Activated T-cell treated with anti-CD3 and anti-CD28 coated beads, Interleukin-2, amount 50 U/mL, for 24 hours (primary cell): ENCODE results near the gene SUGCT.
"Not testable (repeated sequence)": the region's sequence is repeated elsewhere in the genome, so short reads cannot be mapped to it uniquely, and the experiment has no call there.

Source experiments
- DNase-seq: peaks from one replicate; pipeline ENCODE4 v3.0.0-alpha.2; 2020
- H3K27ac Mint-ChIP-seq: 2 replicates; pipeline ENCODE4 v1.8.0; 2020; ENCODE audit warnings: mild to moderate bottlenecking, mixed read lengths
- H3K27me3 Mint-ChIP-seq: 2 replicates; pipeline ENCODE4 v1.8.0; 2020; ENCODE audit warnings: mixed read lengths
- H3K36me3 Mint-ChIP-seq: 2 replicates; pipeline ENCODE4 v1.8.0; 2020; ENCODE audit warnings: low read depth, mixed read lengths
- H3K4me1 Mint-ChIP-seq: 2 replicates; pipeline ENCODE4 v1.8.0; 2020; ENCODE audit warnings: low read depth, mixed read lengths
- H3K4me3 Mint-ChIP-seq: 2 replicates; pipeline ENCODE4 v1.8.0; 2020; ENCODE audit warnings: mild to moderate bottlenecking, moderate library complexity, mixed read lengths
- H3K9me3 Mint-ChIP-seq: 2 replicates; pipeline ENCODE4 v1.8.0; 2020; ENCODE audit warnings: mixed read lengths

Gene SUGCT

DNA sequence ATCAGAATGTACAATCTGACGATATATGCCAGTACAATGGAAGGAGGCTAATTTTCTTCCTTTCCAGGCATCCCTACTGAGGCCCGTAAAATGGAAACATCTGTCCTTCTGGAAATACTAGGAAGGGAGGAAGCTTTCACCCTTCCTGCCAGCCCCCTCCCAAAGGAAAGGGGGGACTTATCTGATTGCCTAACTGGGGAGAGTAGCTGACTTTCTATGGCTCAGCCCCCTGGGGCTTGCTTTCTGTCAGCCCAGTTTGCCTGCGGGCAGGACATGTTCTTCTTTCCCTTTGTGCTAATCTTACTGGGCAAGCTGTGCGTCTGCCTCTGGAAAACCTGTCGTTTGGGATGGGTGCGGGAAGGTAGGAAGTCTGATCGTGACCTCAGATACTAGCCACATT, 508.9 kb downstream of the SUGCT start:
- Mint-ChIP-seq H3K4me1 (peaks cover 5% of the 10 kb centered on the region), H3K27ac (no peak overlapping the region), H3K27me3 (no peaks in the 10 kb centered on the region), H3K9me3 (no peaks in the 10 kb centered on the region), H3K36me3 (no peaks in the 10 kb centered on the region), H3K4me3 (no peak overlapping the region)
- DNase-seq = no peak

- H3K27me3 Mint-ChIP-seq = no peaks in the 10 kb centered on the region
- H3K27ac Mint-ChIP-seq = no peak overlapping the region
- no peaks in the 10 kb centered on the region for H3K36me3 Mint-ChIP-seq
- H3K4me3 Mint-ChIP-seq = no peak overlapping the region
- no peak for DNase-seq
- H3K9me3 Mint-ChIP-seq = no peaks in the 10 kb centered on the region
- H3K4me1 Mint-ChIP-seq = peaks cover 5% of the 10 kb centered on the region
These were observed 509.8 kb downstream of the SUGCT start for GRCh38 chr7:40644454-40645188.

- Mint-ChIP-seq H3K27me3 (no peaks in the 10 kb centered on the region), H3K4me1 (peaks cover 5% of the 10 kb centered on the region), H3K9me3 (no peaks in the 10 kb centered on the region), H3K27ac (no peak overlapping the region), H3K36me3 (no peaks in the 10 kb centered on the region), H3K4me3 (no peak overlapping the region)
- no peak for DNase-seq
These were observed 510.4 kb downstream of the SUGCT start for GRCh38 chr7:40645197-40645596.

DNA sequence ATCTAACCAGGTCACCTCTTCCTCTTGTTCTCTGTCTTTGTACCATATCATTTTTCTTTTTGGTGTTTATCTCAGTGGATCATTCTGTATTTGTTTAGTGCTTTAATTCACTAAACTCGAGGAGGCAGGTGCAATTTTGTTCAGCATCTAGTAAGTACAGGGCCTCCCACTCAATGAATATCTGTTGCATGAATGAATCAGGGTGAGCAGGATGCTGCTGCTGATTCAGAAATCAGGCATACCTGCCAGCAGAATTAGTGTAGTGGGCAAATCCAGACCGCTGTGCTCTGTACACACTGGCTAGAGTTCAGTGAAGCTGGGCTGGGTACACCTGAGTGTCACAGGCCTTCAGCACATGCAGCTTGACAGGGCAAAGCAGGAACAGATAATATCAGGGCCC, 511.9 kb downstream of the SUGCT start:
- DNase-seq = no peak
- no peak overlapping the region for H3K4me3 Mint-ChIP-seq
- H3K9me3 Mint-ChIP-seq = peaks cover 7% of the 10 kb centered on the region
- H3K4me1 Mint-ChIP-seq = peaks cover 8% of the 10 kb centered on the region
- no peak overlapping the region for H3K27ac Mint-ChIP-seq
- no peaks in the 10 kb centered on the region for H3K36me3 Mint-ChIP-seq
- no peaks in the 10 kb centered on the region for H3K27me3 Mint-ChIP-seq

DNA sequence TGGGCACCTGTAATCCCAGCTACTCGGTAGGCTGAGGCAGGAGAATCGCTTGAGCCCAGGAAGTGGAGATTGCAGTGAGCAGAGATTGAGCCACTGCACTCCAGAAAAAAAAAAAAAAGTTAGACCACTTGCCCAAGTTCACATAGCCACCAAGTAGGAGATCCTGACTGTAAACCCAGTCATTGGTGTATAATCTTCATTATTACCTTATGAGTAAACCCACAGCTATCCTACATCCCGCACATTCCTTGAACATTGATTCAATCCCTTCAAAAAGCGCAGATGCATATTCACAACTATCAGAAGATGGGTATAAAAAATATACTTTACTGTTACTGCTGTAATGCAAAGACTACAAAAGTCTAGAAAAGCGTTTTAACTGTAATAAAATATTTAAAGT, 512.9 kb downstream of the SUGCT start:
- no peak overlapping the region for H3K4me3 Mint-ChIP-seq
- no peaks in the 10 kb centered on the region for H3K27me3 Mint-ChIP-seq
- DNase-seq = no peak
- no peaks in the 10 kb centered on the region for H3K36me3 Mint-ChIP-seq
- no peak overlapping the region for H3K27ac Mint-ChIP-seq
- peaks cover 9% of the 10 kb centered on the region for H3K4me1 Mint-ChIP-seq
- H3K9me3 Mint-ChIP-seq = peaks cover 13% of the 10 kb centered on the region

DNA sequence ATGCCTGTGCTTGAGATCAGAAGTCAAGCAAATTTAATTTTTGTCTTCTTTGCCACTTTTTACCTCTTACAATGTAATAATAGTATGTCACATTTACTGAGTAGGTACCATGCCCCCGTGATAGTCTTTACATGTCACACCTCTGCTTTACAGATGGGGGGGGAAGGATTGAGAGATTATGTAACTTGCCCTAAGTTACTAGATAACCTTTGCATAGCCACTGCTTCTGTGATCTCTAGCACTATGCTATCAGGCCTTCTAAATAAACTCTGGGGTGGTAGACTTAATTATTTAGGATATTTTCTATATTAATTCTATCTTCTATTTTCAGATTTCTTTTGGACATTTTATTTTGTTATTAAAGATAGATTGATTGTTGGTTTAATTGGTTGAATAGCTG, 514.4 kb downstream of the SUGCT start:
- Mint-ChIP-seq H3K27ac (no peak overlapping the region), H3K36me3 (no peaks in the 10 kb centered on the region), H3K4me3 (no peak overlapping the region), H3K27me3 (peaks cover 2% of the 10 kb centered on the region), H3K4me1 (peaks cover 9% of the 10 kb centered on the region), H3K9me3 (peaks cover 14% of the 10 kb centered on the region)
- no peak for DNase-seq

- H3K36me3 Mint-ChIP-seq, DNase-seq, H3K4me1 Mint-ChIP-seq, H3K4me3 Mint-ChIP-seq, H3K27me3 Mint-ChIP-seq, H3K27ac Mint-ChIP-seq: not testable (repeated sequence)
- peaks cover 19% of the 10 kb centered on the region for H3K9me3 Mint-ChIP-seq
These were observed 516.1 kb downstream of the SUGCT start for GRCh38 chr7:40650903-40651302.

DNA sequence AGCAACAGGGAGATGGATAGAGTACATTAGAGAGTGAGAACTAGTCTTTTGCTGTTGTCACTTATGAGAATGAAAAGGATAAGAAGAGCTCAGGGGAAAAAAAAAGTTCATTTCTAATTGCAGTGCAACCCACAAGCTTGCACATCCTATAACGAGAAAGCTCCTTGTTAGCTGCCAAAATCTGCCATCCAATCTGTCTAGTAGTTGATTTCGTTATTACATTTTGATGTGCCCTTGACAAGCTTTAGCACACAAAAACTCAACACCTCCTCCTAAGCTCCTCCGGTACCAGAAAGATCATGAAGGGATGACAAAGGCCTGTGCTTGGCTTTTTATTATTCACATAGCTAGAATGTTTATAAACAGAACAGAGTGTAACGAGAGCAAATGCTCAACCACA, 519.4 kb downstream of the SUGCT start:
- DNase-seq = no peak
- no peak overlapping the region for H3K4me3 Mint-ChIP-seq

DNA sequence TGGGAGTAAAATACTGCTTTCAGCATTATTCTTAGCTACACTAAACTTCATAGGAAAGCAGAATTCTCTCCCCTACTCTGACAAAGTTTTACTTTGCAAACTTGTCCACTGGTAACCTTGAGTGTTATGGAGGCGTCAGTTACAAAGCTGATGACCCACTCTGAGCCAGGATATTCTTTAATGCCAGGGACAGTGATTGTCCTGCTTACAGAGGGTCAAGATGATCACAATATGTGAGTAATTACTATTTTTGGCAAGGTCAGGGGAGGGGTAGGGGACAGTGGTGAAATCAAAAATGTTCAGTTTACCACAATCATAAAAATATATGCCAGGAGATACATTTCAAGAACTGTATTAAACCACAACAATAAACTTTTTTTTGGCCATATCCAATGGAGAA, 520.6 kb downstream of the SUGCT start:
- Mint-ChIP-seq H3K27ac (no peak overlapping the region), H3K4me3 (no peak overlapping the region), H3K9me3 (peaks cover 19% of the 10 kb centered on the region), H3K36me3 (no peaks in the 10 kb centered on the region), H3K27me3 (peaks cover 2% of the 10 kb centered on the region), H3K4me1 (peaks cover 3% of the 10 kb centered on the region)
- DNase-seq = no peak

More for the DNA sequence above, 519.4 kb downstream of the SUGCT start:
- Mint-ChIP-seq H3K4me1 (peaks cover 3% of the 10 kb centered on the region), H3K9me3 (peaks cover 19% of the 10 kb centered on the region), H3K27ac (no peak overlapping the region), H3K36me3 (no peaks in the 10 kb centered on the region), H3K27me3 (peaks cover 2% of the 10 kb centered on the region)

DNA sequence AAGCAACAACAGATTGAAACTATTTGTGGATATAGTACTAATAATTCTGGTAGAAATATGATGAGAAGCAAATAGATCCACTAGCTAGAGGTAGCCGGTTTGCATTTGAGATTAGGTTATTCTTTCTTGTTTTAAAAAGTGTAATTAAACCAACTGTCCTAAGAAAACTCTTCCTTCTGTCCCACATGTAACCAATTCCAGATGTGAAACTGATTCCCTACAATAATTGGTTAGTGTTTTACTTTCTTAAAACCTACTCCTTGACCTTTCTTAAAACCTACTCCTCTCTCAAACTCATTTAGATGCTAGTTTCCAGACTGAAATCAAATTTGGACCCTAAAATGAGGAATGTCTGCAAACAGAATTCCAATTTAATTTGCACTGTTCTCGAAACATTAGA, 521.5 kb downstream of the SUGCT start:
- peaks cover 3% of the 10 kb centered on the region for H3K4me1 Mint-ChIP-seq
- H3K27ac Mint-ChIP-seq = no peak overlapping the region

DNA sequence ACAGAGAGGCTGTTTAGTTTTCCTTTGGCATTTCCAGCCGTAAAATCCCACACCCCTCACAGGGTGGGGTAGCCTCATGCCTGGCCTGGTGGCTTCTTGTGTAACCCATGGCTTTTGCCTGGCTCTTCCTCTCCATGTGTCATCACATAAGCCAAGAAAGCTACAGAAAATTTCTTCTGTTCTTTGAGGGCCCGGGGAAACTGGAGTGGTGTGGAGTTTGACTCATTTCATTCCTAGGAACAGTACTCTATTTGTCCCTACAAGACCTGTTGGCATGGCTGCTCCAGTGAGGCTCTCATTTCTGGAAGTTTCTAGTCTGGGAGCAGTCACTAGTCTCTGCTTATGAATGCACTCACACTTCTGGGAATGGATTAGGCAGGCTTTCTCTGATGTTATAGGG, 523.9 kb downstream of the SUGCT start:
- H3K36me3 Mint-ChIP-seq = no peaks in the 10 kb centered on the region
- DNase-seq = no peak
- no peaks in the 10 kb centered on the region for H3K4me1 Mint-ChIP-seq

More for the DNA sequence above, 521.5 kb downstream of the SUGCT start:
- Mint-ChIP-seq H3K9me3 (peaks cover 14% of the 10 kb centered on the region), H3K27me3 (peaks cover 2% of the 10 kb centered on the region), H3K4me3 (no peak overlapping the region), H3K36me3 (no peaks in the 10 kb centered on the region)
- DNase-seq = no peak

GRCh38 chr7:40659231-40659630, 524.4 kb downstream of the SUGCT start:
- peaks cover 5% of the 10 kb centered on the region for H3K9me3 Mint-ChIP-seq
- no peak for DNase-seq
- no peaks in the 10 kb centered on the region for H3K27me3 Mint-ChIP-seq
- H3K4me3 Mint-ChIP-seq = no peak overlapping the region
- no peak overlapping the region for H3K27ac Mint-ChIP-seq
- no peaks in the 10 kb centered on the region for H3K36me3 Mint-ChIP-seq
- no peaks in the 10 kb centered on the region for H3K4me1 Mint-ChIP-seq

More for the DNA sequence above, 523.9 kb downstream of the SUGCT start:
- Mint-ChIP-seq H3K27ac (no peak overlapping the region), H3K9me3 (peaks cover 6% of the 10 kb centered on the region), H3K4me3 (no peak overlapping the region), H3K27me3 (no peaks in the 10 kb centered on the region)

GRCh38 chr7:40673285-40673684, 538.5 kb downstream of the SUGCT start:
- peaks cover 3% of the 10 kb centered on the region for H3K9me3 Mint-ChIP-seq

DNA sequence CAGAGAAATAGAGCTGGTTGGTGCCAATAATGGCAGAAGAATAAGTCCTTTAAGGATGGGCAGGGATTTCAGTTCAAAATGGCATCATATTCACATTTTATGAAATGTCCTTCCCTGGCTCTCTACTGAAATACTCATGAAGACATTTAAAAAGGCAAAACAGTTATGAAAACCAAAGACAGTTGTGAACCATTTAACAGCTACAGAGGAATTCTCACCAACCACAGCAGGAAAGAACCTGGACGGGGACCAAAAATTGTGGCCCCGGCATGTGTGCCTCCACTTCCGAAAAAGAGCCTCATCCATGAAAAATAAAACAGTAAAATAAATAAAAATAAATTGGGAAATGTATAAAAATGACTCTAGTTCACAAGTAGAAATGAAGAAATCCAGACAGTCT, 539.5 kb downstream of the SUGCT start:
- H3K27me3 Mint-ChIP-seq = no peaks in the 10 kb centered on the region
- H3K36me3 Mint-ChIP-seq = no peaks in the 10 kb centered on the region
- DNase-seq = no peak
- no peak overlapping the region for H3K4me3 Mint-ChIP-seq
- H3K9me3 Mint-ChIP-seq = peaks cover 3% of the 10 kb centered on the region
- H3K4me1 Mint-ChIP-seq = peaks cover 11% of the 10 kb centered on the region
- no peak overlapping the region for H3K27ac Mint-ChIP-seq

More at GRCh38 chr7:40673285-40673684, 538.5 kb downstream of the SUGCT start:
- Mint-ChIP-seq H3K27ac (peak overlapping the region; percentile 61), H3K4me1 (peaks cover 11% of the 10 kb centered on the region), H3K4me3 (no peak overlapping the region), H3K36me3 (no peaks in the 10 kb centered on the region), H3K27me3 (no peaks in the 10 kb centered on the region)
- no peak for DNase-seq

GRCh38 chr7:40675741-40676140, 540.9 kb downstream of the SUGCT start:
- Mint-ChIP-seq H3K27ac (no peak overlapping the region), H3K4me1 (peaks cover 11% of the 10 kb centered on the region), H3K9me3 (peaks cover 3% of the 10 kb centered on the region), H3K4me3 (no peak overlapping the region), H3K36me3 (no peaks in the 10 kb centered on the region), H3K27me3 (no peaks in the 10 kb centered on the region)
- no peak for DNase-seq

DNA sequence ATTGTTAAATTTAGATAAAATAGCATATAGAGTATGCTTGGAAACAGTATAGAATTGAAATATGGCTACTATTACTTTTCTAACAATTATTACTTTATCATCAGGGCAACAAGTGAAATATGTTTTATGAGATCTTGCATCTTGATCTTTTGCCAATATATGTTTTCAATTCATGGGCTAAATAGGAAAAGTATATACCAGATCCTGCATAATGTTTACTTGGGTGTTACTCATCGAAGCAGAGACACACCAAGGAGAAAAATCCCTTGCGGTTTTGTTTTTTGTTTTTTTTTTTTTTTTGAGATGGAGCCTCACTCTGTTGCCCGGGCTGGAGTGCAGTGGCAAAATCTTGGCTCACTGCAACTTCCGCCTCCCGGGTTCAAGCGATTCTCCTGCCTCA, 541.4 kb downstream of the SUGCT start:
- Mint-ChIP-seq H3K9me3 (peaks cover under 1% of the 10 kb centered on the region), H3K27ac (no peak overlapping the region), H3K36me3 (no peaks in the 10 kb centered on the region), H3K4me1 (peaks cover 11% of the 10 kb centered on the region), H3K27me3 (no peaks in the 10 kb centered on the region), H3K4me3 (no peak overlapping the region)
- DNase-seq = no peak
